ENCODE measurements around the gene PNP.
"Not testable (repeated sequence)": the region's sequence is repeated elsewhere in the genome, so short reads cannot be mapped to it uniquely, and the experiment has no call there.

Gene PNP

DNA sequence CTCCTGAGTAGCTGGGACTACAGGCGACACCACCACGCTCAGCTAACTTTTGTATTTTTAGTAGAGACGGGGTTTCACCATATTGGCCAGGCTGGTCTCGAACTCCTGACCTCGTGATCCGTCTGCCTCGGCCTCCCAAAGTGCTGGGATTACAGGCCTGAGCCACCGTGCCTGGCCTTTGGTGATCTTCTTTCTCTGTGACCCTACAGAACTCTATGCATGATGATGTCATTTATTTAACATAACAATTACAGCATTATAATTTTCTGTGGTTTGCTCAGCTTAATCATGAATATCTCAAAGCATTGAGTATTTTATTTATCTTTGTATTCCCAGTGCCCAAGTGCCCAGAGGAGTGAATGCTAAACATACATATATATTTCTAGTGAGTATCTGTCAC lies 16.4 kb upstream of the PNP start:
- ATAC-seq = not testable (repeated sequence)

GRCh38 chr14:20454516-20455354 lies 14.5 kb upstream of the PNP start, which contains the start of the genes APEX1 and OSGEP:
Gene APEX1, plus strand, starts transcription at chr14:20455226. Its CDS starts 420 bp downstream, at chr14:20455646.
Gene OSGEP, minus strand, starts transcription at chr14:20454812. Its CDS starts 129 bp downstream, at chr14:20454683.
- peak; percentile 41; the same call in 1 of the 2 replicates for TF ChIP-seq ARNTL (CRISPR knock-in tag; IDR thresholded peaks at IDR 0.05; ENCODE audit: borderline replicate concordance, low read depth)
- TF ChIP-seq PPARA (CRISPR knock-in tag; IDR thresholded peaks at IDR 0.05; ENCODE audit: borderline replicate concordance) = no peak
- ATAC-seq = peak; percentile 89

DNA sequence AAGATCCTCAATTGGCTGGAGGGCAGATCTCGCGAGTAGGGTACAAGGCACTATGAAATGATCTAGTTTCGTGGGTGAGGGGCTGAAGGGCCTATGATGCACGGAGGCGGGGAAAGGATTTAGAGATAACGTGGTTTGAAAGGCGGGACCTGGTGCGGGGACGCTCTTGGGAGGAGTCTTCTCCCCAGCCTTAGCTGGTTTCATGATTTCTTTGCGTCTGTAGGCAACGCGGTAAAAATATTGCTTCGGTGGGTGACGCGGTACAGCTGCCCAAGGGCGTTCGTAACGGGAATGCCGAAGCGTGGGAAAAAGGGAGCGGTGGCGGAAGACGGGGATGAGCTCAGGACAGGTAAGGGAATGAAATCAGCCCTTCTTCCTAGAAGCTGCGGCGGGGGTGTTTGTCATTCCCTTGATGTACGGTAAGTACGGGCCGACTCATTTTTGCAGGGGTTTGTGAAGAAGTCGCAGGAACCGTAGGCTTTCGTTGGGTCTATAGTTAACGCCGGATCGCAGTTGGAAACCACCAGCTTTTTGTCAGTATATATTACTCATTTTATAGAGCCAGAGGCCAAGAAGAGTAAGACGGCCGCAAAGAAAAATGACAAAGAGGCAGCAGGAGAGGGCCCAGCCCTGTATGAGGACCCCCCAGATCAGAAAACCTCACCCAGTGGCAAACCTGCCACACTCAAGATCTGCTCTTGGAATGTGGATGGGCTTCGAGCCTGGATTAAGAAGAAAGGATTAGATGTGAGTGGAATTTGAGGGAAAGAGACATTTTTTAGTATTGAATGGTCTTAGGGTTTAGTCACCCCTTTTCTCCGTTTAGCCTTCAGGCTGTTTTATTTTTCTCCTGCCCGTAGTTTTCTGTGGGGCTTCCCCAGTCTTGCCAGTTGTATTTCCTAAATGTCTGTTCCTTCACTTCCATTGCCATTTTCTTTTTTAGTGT lies 13.6 kb upstream of the PNP start:
- TF ChIP-seq ZNF70 (CRISPR knock-in tag; IDR thresholded peaks at IDR 0.05) (no peak), BACH2 (CRISPR knock-in tag; IDR thresholded peaks at IDR 0.05; ENCODE audit: borderline replicate concordance) (no peak), SNAI2 (CRISPR knock-in tag; IDR thresholded peaks at IDR 0.05) (no peak), ESRRG (CRISPR knock-in tag; IDR thresholded peaks at IDR 0.05) (no peak), OSR1 (CRISPR knock-in tag; IDR thresholded peaks at IDR 0.05) (no peak)
- TF ChIP-seq, protein P1, sequence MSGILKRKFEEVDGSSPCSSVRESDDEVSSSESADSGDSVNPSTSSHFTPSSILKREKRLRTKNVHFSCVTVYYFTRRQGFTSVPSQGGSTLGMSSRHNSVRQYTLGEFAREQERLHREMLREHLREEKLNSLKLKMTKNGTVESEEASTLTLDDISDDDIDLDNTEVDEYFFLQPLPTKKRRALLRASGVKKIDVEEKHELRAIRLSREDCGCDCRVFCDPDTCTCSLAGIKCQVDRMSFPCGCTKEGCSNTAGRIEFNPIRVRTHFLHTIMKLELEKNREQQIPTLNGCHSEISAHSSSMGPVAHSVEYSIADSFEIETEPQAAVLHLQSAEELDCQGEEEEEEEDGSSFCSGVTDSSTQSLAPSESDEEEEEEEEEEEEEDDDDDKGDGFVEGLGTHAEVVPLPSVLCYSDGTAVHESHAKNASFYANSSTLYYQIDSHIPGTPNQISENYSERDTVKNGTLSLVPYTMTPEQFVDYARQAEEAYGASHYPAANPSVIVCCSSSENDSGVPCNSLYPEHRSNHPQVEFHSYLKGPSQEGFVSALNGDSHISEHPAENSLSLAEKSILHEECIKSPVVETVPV (CRISPR knock-in tag; IDR thresholded peaks at IDR 0.05) = no peak; the same call in 1 of the 2 replicates
- peak; percentile 82 for ATAC-seq

DNA sequence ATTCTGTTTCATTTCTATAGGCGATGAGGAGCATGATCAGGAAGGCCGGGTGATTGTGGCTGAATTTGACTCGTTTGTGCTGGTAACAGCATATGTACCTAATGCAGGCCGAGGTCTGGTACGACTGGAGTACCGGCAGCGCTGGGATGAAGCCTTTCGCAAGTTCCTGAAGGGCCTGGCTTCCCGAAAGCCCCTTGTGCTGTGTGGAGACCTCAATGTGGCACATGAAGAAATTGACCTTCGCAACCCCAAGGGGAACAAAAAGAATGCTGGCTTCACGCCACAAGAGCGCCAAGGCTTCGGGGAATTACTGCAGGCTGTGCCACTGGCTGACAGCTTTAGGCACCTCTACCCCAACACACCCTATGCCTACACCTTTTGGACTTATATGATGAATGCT lies 12.2 kb upstream of the PNP start:
- TF ChIP-seq ZNF70 (CRISPR knock-in tag; IDR thresholded peaks at IDR 0.05) (no peak), ZC3H10 (CRISPR knock-in tag; IDR thresholded peaks at IDR 0.05) (no peak), TOX (CRISPR knock-in tag; IDR thresholded peaks at IDR 0.05; ENCODE audit: borderline replicate concordance) (no peak), ESRRG (CRISPR knock-in tag; IDR thresholded peaks at IDR 0.05) (no peak), ISL1 (CRISPR knock-in tag; IDR thresholded peaks at IDR 0.05) (no peak), POU6F1 (CRISPR knock-in tag; IDR thresholded peaks at IDR 0.05; ENCODE audit: borderline replicate concordance, low read depth) (no peak)
- TF ChIP-seq, protein P2, sequence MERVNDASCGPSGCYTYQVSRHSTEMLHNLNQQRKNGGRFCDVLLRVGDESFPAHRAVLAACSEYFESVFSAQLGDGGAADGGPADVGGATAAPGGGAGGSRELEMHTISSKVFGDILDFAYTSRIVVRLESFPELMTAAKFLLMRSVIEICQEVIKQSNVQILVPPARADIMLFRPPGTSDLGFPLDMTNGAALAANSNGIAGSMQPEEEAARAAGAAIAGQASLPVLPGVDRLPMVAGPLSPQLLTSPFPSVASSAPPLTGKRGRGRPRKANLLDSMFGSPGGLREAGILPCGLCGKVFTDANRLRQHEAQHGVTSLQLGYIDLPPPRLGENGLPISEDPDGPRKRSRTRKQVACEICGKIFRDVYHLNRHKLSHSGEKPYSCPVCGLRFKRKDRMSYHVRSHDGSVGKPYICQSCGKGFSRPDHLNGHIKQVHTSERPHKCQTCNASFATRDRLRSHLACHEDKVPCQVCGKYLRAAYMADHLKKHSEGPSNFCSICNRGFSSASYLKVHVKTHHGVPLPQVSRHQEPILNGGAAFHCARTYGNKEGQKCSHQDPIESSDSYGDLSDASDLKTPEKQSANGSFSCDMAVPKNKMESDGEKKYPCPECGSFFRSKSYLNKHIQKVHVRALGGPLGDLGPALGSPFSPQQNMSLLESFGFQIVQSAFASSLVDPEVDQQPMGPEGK (CRISPR knock-in tag; IDR thresholded peaks at IDR 0.05; ENCODE audit: borderline replicate concordance) = no peak
- no peak for ATAC-seq

DNA sequence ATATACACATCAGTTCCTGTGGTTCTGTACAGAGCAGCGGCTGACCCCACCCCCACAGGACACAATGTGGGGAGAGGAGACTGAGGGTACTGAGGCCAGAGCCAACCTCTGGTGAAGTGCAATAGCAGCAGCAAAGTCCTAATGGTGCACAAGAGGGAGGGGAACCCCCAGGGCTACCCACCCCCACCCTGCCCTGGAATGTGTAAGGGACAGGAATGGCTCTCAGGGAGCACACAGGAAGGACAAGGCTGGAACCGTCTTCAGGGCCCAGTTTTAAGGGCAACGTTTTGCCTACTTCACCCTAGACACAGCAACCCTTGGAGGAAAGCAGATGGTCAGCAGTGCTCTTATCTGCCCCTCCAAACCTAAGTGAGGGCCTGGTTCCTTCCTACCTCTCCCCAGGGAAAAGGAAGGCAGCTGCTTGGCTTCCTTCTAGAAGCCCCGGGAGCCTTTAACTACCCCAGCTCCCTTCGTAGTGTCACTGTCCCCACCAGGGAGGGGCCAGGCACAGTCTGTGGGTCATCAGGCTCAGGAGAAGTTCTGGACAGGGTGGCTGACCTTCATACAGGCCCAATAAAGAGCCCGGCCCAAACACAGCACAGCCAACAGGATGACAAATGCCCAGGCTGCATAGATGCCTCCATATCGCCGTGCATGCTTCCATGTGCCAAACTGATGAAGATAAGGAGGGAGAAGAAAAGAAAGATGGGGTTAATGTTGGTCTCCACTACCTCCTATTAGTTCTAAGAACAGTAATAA lies 11.0 kb upstream of the PNP start:
- ATAC-seq = no peak

More for the DNA sequence above, 11.0 kb upstream of the PNP start:
- TF ChIP-seq BACH2 (CRISPR knock-in tag; IDR thresholded peaks at IDR 0.05; ENCODE audit: borderline replicate concordance) = no peak
- TF ChIP-seq, protein P2 (CRISPR knock-in tag; IDR thresholded peaks at IDR 0.05; ENCODE audit: borderline replicate concordance) = no peak
- no peak for TF ChIP-seq ZNF8 (CRISPR knock-in tag; IDR thresholded peaks at IDR 0.05)

Data from SK-N-SH treated with all-trans-retinoic acid at 6 μM for 48 hours (cell line).